HG03469 (cell line): ENCODE measurements around the gene PXDN.

Experiments used
- ATAC-seq: cut with Tn5 transposase; IDR thresholded peaks from one replicate; pipeline ENCODE4 v1.9.1; 2021; ENCODE audit warnings: mild to moderate bottlenecking, moderate library complexity, moderate number of reproducible peaks; ENCODE audit not compliant: unreplicated experiment

Gene PXDN

DNA sequence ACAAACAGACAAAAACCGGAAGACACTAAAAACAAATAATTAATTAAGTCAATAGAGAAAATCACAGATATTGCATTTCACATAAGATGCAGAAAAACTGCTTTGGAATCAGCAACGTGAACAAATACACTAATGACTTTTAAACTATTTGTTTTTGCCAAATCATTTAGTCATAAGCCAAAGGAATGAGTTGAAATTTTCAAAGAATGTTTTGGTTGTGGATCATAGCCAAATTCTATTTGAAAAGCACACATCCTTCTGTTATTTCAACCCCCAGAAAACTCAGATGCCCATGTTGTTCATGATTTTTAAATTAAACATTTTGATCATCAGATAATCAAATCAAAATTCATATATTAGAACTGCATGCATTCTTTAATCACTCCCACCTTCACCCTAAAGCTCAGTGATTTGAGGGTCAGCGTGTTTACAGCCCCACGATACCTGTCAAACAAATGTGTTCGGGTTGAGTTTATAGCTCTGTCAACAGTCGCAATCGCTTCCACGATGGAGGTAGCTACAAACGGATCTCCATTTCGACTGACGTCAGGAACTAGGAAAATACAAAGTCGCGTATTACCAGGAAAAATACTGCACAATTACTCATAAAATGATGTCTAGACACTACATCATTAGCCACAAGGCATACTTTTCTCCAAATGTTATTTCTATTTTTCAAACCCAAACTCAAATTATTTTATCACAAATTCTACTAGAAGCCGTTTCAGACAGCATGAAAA is 90.2 kb downstream of the PXDN start:
- ATAC-seq, result no peak

GRCh38 chr2:1652034-1652790 is 92.1 kb downstream of the PXDN start:
- ATAC-seq, result no peak

- ATAC-seq, result no peak
Observed at GRCh38 chr2:1651121-1652033, 92.9 kb downstream of the PXDN start.

- ATAC-seq, result no peak
Observed at GRCh38 chr2:1650085-1650872, 94.0 kb downstream of the PXDN start.

DNA sequence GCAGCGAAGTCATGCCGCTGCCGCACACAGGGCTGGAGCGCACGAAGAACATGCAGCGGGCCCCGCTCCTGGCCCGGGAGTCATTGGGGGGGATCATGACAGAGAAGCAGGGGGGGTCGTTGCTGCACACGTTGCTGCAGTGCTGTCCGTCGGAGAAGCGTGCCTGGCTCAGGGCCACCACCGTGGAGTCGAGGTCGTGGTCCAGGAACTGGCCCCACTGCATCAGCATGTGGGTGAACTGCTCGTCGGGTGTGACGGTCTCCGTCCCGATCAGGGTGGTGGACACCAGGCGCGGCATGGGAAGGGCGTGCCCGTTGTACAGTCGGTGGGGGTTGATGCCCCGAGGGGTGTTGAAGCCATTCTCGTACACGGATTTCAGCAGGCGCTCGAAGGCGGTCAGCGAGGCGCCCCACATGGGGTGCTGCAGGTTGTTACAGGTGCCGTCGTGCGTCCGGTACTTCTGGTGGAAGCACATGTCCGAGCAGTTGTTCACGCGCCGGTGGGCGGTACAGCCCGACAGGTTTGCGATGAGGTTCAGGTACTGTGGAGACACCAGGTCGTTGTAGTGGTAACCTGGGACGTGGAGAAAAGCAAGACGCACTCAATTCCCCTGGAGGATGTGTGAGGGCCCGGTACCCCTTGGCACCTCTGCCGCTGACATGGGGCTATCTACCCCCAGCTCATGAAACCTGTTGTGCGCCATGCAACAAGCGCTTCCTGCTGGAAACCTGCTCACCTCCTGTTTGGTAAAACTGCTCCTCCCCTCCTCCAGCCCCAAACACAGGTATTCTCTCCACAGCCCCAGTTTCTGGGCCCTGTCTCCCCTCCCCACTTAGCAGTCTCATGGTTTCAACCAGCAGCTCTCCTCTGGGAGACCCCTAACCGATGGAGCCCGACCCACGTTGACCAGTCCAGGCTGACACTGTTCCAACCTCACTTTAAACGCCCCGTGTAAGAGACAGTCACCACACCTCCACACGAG is 94.9 kb downstream of the PXDN start:
- ATAC-seq, result no peak

DNA sequence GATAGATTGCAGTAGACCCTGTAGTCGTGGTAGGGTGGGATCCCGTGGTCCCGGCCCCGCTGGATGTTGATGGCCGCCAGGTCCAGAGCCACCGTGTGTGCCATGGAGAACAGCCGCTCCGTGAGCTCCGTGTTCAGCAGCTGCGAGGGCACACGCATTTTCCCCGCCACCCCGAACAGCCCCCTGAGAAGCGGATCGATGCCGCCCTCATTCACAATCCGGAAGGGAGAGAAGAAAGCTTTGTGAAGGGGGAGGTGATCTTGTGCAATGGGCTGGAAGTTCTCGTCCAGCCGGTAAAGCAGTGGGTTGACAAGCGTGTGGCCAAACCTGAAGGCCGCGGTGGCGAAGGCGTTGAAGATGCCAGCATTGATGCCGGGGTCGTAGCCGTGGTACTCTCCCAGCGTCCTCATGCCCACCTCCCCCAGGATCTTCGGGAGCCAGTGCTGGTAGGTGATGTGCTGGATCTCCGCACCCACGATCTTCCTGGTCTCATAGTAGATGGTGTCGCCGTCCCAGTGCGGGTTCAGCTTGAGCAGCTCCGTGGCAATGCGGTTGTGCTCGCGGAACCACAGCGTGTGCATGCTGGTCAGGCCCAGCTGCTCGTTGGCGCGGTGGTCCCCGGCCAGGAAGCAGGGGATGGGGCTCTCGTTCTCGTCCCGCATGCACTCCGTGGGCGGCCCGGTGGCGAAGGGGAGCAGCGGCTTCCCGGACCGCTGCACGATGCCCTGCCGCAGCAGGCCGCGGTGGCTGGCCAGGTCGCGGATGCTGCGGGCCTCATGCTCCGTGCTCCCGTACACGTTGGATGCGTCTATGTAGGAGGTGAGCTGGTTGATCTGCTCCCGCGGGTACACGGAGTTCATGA is 95.8 kb downstream of the PXDN start:
- ATAC-seq, result no peak

DNA sequence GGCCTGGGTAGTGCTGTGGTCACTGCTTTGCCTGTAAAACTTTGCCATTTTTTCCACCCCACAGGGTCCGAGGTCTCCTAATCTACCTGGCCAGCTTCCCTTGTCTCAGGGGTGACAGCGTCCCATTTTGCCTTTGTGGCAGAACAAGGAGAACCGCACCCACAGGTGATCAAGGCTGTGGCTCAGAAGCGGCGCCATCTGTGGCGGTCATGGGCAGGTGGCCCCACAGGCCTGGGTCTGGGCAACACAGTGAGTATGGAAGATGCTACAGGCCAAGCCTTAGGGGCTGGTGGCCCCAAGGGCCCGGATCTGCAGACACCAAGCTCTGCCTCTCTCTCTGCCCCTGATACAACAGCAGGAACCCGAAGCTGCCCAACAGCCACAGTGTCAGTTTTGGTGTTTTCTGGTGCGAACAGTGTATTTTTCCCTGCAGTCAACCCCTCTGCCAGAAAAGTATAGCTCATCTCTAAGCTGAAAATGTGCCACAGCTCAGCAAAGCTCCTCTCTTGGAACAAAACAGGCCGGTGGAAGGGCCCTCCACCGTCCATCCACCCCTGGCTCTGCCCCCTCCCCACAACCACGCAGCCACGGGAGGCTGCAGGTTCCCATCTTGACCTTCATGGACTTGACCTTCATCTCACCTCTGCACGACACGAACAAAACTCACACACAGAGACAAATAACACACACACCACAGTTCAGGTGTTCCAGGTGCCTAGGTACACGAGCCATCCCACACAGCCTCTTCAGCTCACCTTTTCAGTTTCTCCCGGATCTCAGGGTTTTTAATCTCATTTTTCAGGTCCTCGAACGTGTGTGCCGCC is 96.7 kb downstream of the PXDN start:
- no peak for ATAC-seq

DNA sequence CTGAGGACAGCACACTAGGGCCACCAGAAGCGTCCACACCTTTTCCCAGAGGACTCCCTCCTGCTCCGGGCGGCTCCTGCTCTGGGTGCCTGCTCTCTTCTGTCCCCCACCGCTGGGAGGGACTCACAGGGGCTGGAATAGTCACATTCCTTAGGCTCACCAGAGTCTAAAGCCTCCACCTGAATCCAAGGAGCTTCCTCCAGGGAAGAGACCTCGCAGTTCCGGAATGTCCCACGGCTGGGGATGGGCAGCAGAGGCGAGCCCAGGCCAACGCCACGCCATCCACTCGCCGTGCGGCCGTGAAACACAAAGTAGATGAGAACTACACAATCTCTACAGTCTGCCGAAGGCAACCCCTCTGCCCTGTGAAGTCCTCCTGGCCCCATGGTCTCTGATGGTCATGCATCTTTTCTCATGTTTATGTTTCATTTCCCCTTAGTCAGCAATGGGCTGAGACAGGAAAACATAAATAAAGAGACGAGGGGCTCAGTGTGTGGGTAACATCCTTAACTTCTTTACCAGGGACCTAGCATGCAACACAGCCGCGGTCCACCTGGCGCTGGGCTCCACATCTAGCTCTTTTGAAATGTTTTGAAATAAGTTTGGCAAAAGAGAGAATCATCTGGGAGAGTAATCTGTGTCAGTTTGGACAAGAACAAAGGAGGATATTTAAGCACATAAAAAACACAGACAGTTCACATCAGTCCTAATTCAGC is 98.4 kb downstream of the PXDN start:
- ATAC-seq, result no peak

DNA sequence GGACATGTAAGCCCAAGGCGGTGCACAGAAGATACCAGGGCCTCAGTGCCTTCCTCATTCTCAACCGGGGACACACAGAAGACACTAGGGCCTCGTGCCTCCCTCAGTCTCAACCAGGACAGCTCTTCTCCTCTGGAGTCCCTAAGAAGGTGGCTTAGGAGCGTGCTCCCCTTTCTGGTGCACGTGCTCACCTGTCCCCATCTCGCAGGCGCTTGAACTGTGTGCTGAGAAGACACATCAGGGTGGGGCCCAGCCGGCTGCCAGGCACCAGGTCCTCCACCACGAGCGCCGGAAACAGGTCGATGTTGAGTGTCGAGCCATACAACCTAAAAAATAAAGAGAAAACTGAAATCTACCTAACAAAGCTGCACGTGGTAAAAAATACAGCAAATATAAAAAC is 99.9 kb downstream of the PXDN start:
- ATAC-seq, result no peak

- no peak for ATAC-seq
Observed at GRCh38 chr2:1642993-1643619, 101.2 kb downstream of the PXDN start.

DNA sequence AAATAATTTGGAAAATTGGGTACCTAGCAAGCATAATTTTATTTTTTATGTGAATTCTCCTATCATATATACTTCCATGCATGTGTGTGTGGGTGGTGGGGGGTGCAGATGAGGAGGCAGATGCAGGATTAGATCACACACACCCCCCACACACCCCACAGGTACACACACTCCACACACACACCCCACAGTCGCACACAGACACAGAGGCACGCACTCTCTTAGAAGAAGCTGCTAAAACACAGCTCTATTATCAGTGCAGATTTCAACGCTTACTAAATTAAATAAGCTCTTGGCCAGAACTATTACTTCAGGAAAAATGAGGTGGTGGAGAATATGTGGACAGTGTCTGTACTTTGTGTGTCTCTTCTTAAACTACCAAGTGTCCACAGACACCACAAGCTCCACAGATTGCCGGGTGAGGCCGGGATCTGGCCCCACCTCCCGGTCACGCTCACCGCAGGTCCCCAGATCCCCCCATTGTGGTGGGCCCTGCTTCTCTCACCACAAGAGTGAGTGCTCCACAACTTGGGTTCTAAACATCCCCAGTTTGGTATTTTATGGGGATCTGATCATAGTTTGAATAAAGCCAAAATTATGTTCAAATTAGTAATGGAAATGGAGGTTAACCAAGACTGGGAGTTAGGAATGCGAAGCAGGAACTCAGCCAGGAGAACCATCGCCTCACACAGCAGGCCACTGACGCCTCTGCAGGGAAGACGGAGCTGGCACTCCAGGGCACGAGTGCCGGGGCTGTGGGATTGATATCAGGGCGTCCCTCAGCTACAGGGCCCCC is 102.1 kb downstream of the PXDN start:
- ATAC-seq, result no peak

- no peak for ATAC-seq
Observed at GRCh38 chr2:1641523-1641922, 102.8 kb downstream of the PXDN start.

DNA sequence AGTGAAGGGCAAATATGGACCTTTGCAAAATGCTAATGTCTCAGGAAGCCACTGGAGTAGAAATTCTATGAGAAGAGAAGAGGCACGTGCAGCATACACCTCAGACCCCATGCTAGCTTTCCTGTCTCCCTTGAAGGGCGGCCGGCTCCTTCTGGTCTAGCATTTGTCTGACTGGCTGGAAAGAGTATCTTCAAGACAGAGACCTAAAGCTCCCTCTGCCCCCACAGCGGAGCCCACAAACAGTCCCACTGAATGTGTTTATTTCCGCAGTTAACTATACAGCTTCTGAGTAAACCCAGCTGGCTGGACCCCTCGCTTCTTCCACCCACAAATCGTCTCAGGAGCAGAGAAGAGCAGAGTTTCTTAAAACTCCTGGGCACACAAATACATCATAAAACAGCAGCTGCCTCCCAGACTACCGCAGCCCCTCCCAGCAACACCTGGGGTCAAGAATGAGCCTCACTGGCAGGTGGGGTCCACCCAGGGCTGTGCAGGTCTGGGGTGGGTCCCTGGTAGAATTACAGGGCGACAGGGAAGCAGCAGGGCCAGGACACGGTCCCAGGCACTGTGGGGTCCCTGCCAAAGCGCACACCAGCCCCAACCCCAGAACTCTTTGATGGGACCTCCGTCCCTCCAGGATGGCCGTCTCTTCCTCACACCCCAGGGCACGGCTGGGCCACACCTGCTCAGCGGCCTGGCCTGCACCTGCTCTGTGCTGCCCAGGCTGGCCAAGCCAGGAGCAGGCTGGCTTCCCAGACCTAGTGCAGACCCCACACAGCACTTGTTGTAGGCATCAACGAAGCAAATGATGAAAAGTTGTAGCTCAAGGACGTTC is 103.8 kb downstream of the PXDN start:
- ATAC-seq, result no peak

GRCh38 chr2:1639086-1639858 is 105.0 kb downstream of the PXDN start:
- ATAC-seq, result no peak
